GM12892 (cell line): Measurements from ENCODE around the gene MCC.

ENCODE experiments used
- POLR2A ChIP-seq: IDR thresholded peaks from 2 replicates; pipeline ENCODE4 v1.6.1; 2011; ENCODE audit warnings: low read depth, low read length, control low read depth
- POLR2AphosphoS5 ChIP-seq: IDR thresholded peaks from 2 replicates; pipeline ENCODE4 v1.6.1; 2011; ENCODE audit warnings: low read depth, low read length, control low read depth
- TAF1 ChIP-seq: IDR thresholded peaks from 2 replicates; pipeline ENCODE4 v1.6.1; 2011; ENCODE audit warnings: low read depth, mild to moderate bottlenecking, control low read depth, low read length, borderline replicate concordance

- TF ChIP-seq POLR2A, result no peak
- no peak for TF ChIP-seq POLR2AphosphoS5
- no peak for TF ChIP-seq TAF1
Measured at GRCh38 chr5:113233606-113234005, 254.6 kb downstream of the MCC start.
